GM12878 (cell line): ENCODE measurements around the gene ITPR2. TPM values are rescaled to one million over a fixed set of nuclear protein-coding genes. Genes with fewer than 3 reads are reported as not detected.
"Not testable (repeated sequence)": the region's sequence is repeated elsewhere in the genome, so short reads cannot be mapped to it uniquely, and the experiment has no call there.

Experiments used
- ATAC-seq: fragments of 200-7000 bp; cut with Tn5 transposase; 3 replicates; pipeline ENCODE4 v1.9.1; 2020; ENCODE audit warnings: mild to moderate bottlenecking, moderate library complexity
- BruUV-seq: library from RNA; stranded (reverse); fragments of 400-500 nt; replicated peaks from 2 replicates; lab custom pipeline; 2021; lab: Mats Ljungman, UMichigan
- CTCF ChIA-PET: fragments of 300-600 bp; sonication (Branson Sonifier 250); formaldehyde crosslinking; extraction: SDS; loops from one replicate; lab custom pipeline; 2021; ENCODE audit warnings: inconsistent platforms; lab: Yijun Ruan, JAX
- POLR2A ChIA-PET: fragments of 350-600 bp; formaldehyde crosslinking; extraction: SDS; loops from one replicate; lab custom pipeline; 2021; ENCODE audit warnings: inconsistent platforms; lab: Charles Lee
- RAD21 ChIA-PET: fragments of 300-600 bp; sonication (Branson Sonifier 250); formaldehyde crosslinking; loops from one replicate; lab custom pipeline; 2023; ENCODE audit warnings: antibody characterized with exemption; ENCODE audit not compliant: unreplicated experiment; lab: Charles Lee
- SMC1A ChIA-PET: fragments of 300-600 bp; sonication (Branson Sonifier 250); formaldehyde crosslinking; loops from one replicate; lab custom pipeline; 2023; ENCODE audit not compliant: unreplicated experiment, uncharacterized antibody; lab: Charles Lee
- DNase-seq: peaks from one replicate; pipeline ENCODE4 v3.0.0-alpha.2; 2011; ENCODE audit warnings: low read depth, low spot score
- FAIRE-seq: peaks from 3 replicates; lab custom pipeline; 2011; peaks lifted over from hg19 to GRCh38; lab: Jason Lieb, UNC
- H2AFZ ChIP-seq: 2 replicates; pipeline ENCODE4 v1.6.0; 2011; ENCODE audit warnings: low read depth, low read length, control low read depth; ENCODE audit not compliant: control insufficient read depth
- H3K27ac ChIP-seq: 2 replicates; pipeline ENCODE4 v1.5.1; 2011; ENCODE audit warnings: control low read depth; ENCODE audit not compliant: control insufficient read depth, insufficient read depth
- H3K27me3 ChIP-seq, 2 experiments: replicated peaks in 1 of 2; 2 replicates each; pipeline versions ENCODE4 v1.6.0 to v1.6.1; 2011; ENCODE audit warnings: low read length in 1 of 2; ENCODE audit not compliant: control insufficient read depth in 2 of 2, insufficient read depth in 2 of 2
- H3K36me3 ChIP-seq, 2 experiments: 2 replicates each; pipeline ENCODE4 v1.5.1; 2011; ENCODE audit warnings: low read length in 1 of 2; ENCODE audit not compliant: control insufficient read depth in 2 of 2, insufficient read depth in 2 of 2
- H3K4me1 ChIP-seq: 2 replicates; pipeline ENCODE4 v1.6.1; 2011; ENCODE audit warnings: mild to moderate bottlenecking, low read length, moderate library complexity, mixed read lengths; ENCODE audit not compliant: control insufficient read depth, insufficient read depth
- H3K4me2 ChIP-seq: 2 replicates; pipeline ENCODE4 v1.6.0; 2011; ENCODE audit warnings: control low read depth; ENCODE audit not compliant: control insufficient read depth, insufficient read depth
- H3K4me3 ChIP-seq: fragments of 200-600 bp; sonication (generic); 2 replicates; pipeline ENCODE4 v1.5.1; 2016
- H3K79me2 ChIP-seq: 2 replicates; pipeline ENCODE4 v1.6.0; 2011; ENCODE audit warnings: low read length; ENCODE audit not compliant: control insufficient read depth, insufficient read depth
- H3K9ac ChIP-seq: 2 replicates; pipeline ENCODE4 v1.8.0; 2011; ENCODE audit warnings: low read length, control low read depth, mixed read lengths; ENCODE audit not compliant: control insufficient read depth, insufficient read depth
- H3K9me3 ChIP-seq: replicated peaks from 3 replicates; pipeline ENCODE4 v1.5.1; 2011; ENCODE audit warnings: mild to moderate bottlenecking, low read length; ENCODE audit not compliant: control insufficient read depth, insufficient read depth
- H4K20me1 ChIP-seq: 2 replicates; pipeline ENCODE4 v1.6.0; 2011; ENCODE audit not compliant: control insufficient read depth, insufficient read depth
- ATF7 ChIP-seq: fragments of 450-650 bp; IDR thresholded peaks from 2 replicates; pipeline ENCODE4 v1.6.1; 2016; ENCODE audit warnings: low read depth, mild to moderate bottlenecking
- BHLHE40 ChIP-seq, 2 experiments: fragments of 450-650 bp in 1 of 2; IDR thresholded peaks; 2 replicates each; pipeline ENCODE4 v1.6.1; 2011 to 2017; ENCODE audit warnings: low read depth in 2 of 2, borderline replicate concordance in 1 of 2, improper control_type of control experiment in 1 of 2, low read length in 1 of 2, mild to moderate bottlenecking in 1 of 2
- CREB1 ChIP-seq: IDR thresholded peaks from 2 replicates; pipeline ENCODE4 v1.6.1; 2012; ENCODE audit warnings: low read depth, mild to moderate bottlenecking, inconsistent platforms
- DPF2 ChIP-seq: fragments of 450-650 bp; IDR thresholded peaks from 2 replicates; pipeline ENCODE4 v1.6.1; 2017; ENCODE audit warnings: mild to moderate bottlenecking
- IKZF1 ChIP-seq: fragments of 450-650 bp; conservative IDR thresholded peaks from 2 replicates; pipeline ENCODE4 v1.6.1; 2017; ENCODE audit warnings: antibody characterized with exemption, mild to moderate bottlenecking
- IKZF2 ChIP-seq, 2 experiments: fragments of 450-650 bp; IDR thresholded peaks; 2 replicates each; pipeline ENCODE4 v1.6.1; 2017; ENCODE audit warnings: mild to moderate bottlenecking in 2 of 2, moderate library complexity in 2 of 2
- IRF4 ChIP-seq: IDR thresholded peaks from 2 replicates; pipeline ENCODE4 v1.6.1; 2011; ENCODE audit warnings: low read depth, low read length
- JUNB ChIP-seq: IDR thresholded peaks from 2 replicates; pipeline ENCODE4 v1.6.1; 2016; ENCODE audit warnings: antibody characterized with exemption, mild to moderate bottlenecking
- MEF2A ChIP-seq: IDR thresholded peaks from 2 replicates; pipeline ENCODE4 v1.6.1; 2011; ENCODE audit warnings: low read depth, mild to moderate bottlenecking, low read length, moderate library complexity; ENCODE audit not compliant: insufficient read depth
- MTA2 ChIP-seq: fragments of 450-650 bp; IDR thresholded peaks from 2 replicates; pipeline ENCODE4 v1.6.1; 2016; ENCODE audit warnings: low read depth, mild to moderate bottlenecking, moderate library complexity
- NFIC ChIP-seq: IDR thresholded peaks from 2 replicates; pipeline ENCODE4 v1.6.1; 2012; ENCODE audit warnings: low read depth, mild to moderate bottlenecking, inconsistent platforms, low read length, moderate library complexity
- NR2F1 ChIP-seq: fragments of 450-650 bp; conservative IDR thresholded peaks from 2 replicates; pipeline ENCODE4 v1.6.1; 2017; ENCODE audit warnings: mild to moderate bottlenecking
- PBX3 ChIP-seq: IDR thresholded peaks from 2 replicates; pipeline ENCODE4 v1.6.1; 2011; ENCODE audit warnings: mild to moderate bottlenecking, low read depth, low read length, moderate library complexity; ENCODE audit not compliant: insufficient replicate concordance
- RUNX3 ChIP-seq: IDR thresholded peaks from 2 replicates; pipeline ENCODE4 v1.6.1; 2012; ENCODE audit warnings: low read length, inconsistent platforms
- TCF12 ChIP-seq: IDR thresholded peaks from 2 replicates; pipeline ENCODE4 v1.6.1; 2011; ENCODE audit warnings: low read depth, mild to moderate bottlenecking, low read length
- ZNF217 ChIP-seq: fragments of 450-650 bp; IDR thresholded peaks from 2 replicates; pipeline ENCODE4 v1.6.1; 2017; ENCODE audit warnings: antibody characterized with exemption, mild to moderate bottlenecking
- WGBS: methylation state at CpG from one replicate; pipeline ENCODE4 v1.1.6; 2016; ENCODE audit warnings: low lambda C conversion rate; ENCODE audit not compliant: insufficient replicate concordance, insufficient coverage; ENCODE audit errors: missing lambda C conversion rate; 5-methylcytosine and 5-hydroxymethylcytosine counted together
- in situ Hi-C: fragments of 300-500 bp; cut with MboI; formaldehyde crosslinking; loops from 9 replicates; pipeline ENCODE4 v1.14.3; 2018; ENCODE audit warnings: mixed read lengths
- intact Hi-C: fragments of 100-400 bp; cut with micrococcal nuclease; formaldehyde crosslinking; loops from one replicate; pipeline ENCODE4 v1.14.2; 2022; ENCODE audit not compliant: unreplicated experiment
- polyA plus RNA-seq, 11 experiments: library from polyadenylated mRNA; depleted of rRNA in 4 of 11; unstranded in 6 of 11; stranded (reverse) in 5 of 11; fragments of >200 nt; fragmentation: Nextera tagmentation in 4 of 11; fragmentation: Illumina TruSeq in 1 of 11; extraction: Ambion mirVana in 4 of 11; extraction: Trizol in 1 of 11; gene quantifications; 1 replicate in 1 of 11; 2 replicates in 10 of 11; pipeline versions ENCODE4 v1.2.1 to v1.2.3, GENCODE V29; 2011 to 2016; ENCODE audit warnings: inconsistent platforms in 2 of 11, missing spikeins in 2 of 11, low read depth in 1 of 11
- total RNA-seq, 4 experiments: library from RNA; depleted of rRNA in 3 of 4; stranded (reverse); fragments of >200 nt in 3 of 4; fragmentation: Illumina TruSeq in 1 of 4; extraction: Trizol in 1 of 4; gene quantifications; 2 replicates each; pipeline versions ENCODE4 v1.2.1 to v1.2.3, GENCODE V29; 2013 to 2021
- TF ChIP-seq, protein P1 (sequence below): fragments of 450-650 bp; IDR thresholded peaks from 2 replicates; pipeline ENCODE4 v1.6.1; 2017; ENCODE audit warnings: low read depth, mild to moderate bottlenecking, moderate library complexity
- TF ChIP-seq, protein P2 (sequence below): fragments of 450-650 bp; IDR thresholded peaks from 2 replicates; pipeline ENCODE4 v1.6.1; 2017; ENCODE audit warnings: mild to moderate bottlenecking, low read depth, inconsistent platforms; ENCODE audit not compliant: poor library complexity, severe bottlenecking
- TF ChIP-seq, protein P3 (sequence below): fragments of 450-650 bp; IDR thresholded peaks from 2 replicates; pipeline ENCODE4 v1.6.1; 2016; ENCODE audit warnings: mild to moderate bottlenecking

ITPR2 gene
- total and polyA plus RNA-seq, 10 of the 15 experiments (the other 5 are each of a cell fraction or from before 2014, with no cell fraction given) = 7.5 to 76.2 (median 47.1) TPM

DNA sequence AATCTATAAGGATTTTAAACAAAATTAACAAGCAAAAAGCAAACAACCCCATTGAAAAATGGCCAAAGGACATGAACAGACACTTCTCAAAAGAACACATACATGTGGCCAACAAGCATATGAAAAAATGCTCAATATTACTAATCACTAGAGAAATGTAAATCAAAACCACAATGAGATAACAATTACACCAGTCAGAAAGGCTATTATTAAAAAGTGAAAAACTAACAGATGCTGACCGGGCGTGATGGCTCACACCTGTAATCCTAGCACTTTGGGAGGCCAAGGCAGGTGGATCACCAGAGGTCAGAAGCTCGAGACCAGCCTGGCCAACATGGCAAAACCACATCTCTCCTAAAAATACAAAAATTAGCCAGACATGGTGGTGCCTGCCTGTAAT, 315.7 kb downstream of the ITPR2 start:
- BruUV-seq, SMC1A ChIA-PET, H2AFZ ChIP-seq, H3K27me3 ChIP-seq, H3K9me3 ChIP-seq, H3K4me3 ChIP-seq, CTCF ChIA-PET, H3K36me3 ChIP-seq, DNase-seq, H3K79me2 ChIP-seq, H4K20me1 ChIP-seq, H3K27ac ChIP-seq, H3K4me2 ChIP-seq, in situ Hi-C loops, H3K9ac ChIP-seq, RAD21 ChIA-PET, POLR2A ChIA-PET, H3K4me1 ChIP-seq: not testable (repeated sequence)
- intact Hi-C loops = loop anchor here (2.0 to 5.0 kb wide), 2 partner anchors 45 to 415 kb away; no protein-coding TSS in a partner anchor
- WGBS = 2% methylated on average over 3 of the region's 3 CpGs
- FAIRE-seq (peak; percentile 78), ATAC-seq (peak; percentile 82)
- TF ChIP-seq DPF2 = peak; percentile 28; the same call in 1 of the 2 replicates
- peak in 1 of 2 experiments; percentile 32; a peak in 1 of 4 replicates for TF ChIP-seq IKZF2 (IDR thresholded peaks at IDR 0.05)
- TF ChIP-seq ATF7 = peak; percentile 68
- TF ChIP-seq, protein P1, sequence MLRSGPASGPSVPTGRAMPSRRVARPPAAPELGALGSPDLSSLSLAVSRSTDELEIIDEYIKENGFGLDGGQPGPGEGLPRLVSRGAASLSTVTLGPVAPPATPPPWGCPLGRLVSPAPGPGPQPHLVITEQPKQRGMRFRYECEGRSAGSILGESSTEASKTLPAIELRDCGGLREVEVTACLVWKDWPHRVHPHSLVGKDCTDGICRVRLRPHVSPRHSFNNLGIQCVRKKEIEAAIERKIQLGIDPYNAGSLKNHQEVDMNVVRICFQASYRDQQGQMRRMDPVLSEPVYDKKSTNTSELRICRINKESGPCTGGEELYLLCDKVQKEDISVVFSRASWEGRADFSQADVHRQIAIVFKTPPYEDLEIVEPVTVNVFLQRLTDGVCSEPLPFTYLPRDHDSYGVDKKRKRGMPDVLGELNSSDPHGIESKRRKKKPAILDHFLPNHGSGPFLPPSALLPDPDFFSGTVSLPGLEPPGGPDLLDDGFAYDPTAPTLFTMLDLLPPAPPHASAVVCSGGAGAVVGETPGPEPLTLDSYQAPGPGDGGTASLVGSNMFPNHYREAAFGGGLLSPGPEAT = 0 out of 2 replicates have a peak, but pooled peaks have one; percentile 19
- peak; percentile 91 for TF ChIP-seq JUNB
- peak; percentile 87 for TF ChIP-seq RUNX3
- TF ChIP-seq BHLHE40 (IDR thresholded peaks at IDR 0.05; ENCODE audit: borderline replicate concordance in 1 of 2, low read depth in 2 of 2, low read length in 1 of 2) = peak in 1 of 2 experiments; percentile 50; a peak in 2 of 4 replicates
- 0 out of 2 replicates have a peak, but pooled peaks have one; percentile 13 for TF ChIP-seq IKZF1
- peak; percentile 55; the same call in 1 of the 2 replicates for TF ChIP-seq MEF2A
- TF ChIP-seq, protein P2, sequence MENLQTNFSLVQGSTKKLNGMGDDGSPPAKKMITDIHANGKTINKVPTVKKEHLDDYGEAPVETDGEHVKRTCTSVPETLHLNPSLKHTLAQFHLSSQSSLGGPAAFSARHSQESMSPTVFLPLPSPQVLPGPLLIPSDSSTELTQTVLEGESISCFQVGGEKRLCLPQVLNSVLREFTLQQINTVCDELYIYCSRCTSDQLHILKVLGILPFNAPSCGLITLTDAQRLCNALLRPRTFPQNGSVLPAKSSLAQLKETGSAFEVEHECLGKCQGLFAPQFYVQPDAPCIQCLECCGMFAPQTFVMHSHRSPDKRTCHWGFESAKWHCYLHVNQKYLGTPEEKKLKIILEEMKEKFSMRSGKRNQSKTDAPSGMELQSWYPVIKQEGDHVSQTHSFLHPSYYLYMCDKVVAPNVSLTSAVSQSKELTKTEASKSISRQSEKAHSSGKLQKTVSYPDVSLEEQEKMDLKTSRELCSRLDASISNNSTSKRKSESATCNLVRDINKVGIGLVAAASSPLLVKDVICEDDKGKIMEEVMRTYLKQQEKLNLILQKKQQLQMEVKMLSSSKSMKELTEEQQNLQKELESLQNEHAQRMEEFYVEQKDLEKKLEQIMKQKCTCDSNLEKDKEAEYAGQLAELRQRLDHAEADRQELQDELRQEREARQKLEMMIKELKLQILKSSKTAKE = peak; percentile 31
- TF ChIP-seq NFIC = peak; percentile 73; the same call in 1 of the 2 replicates
- TF ChIP-seq IRF4 = peak; percentile 43; the same call in 1 of the 2 replicates
- TF ChIP-seq, protein P3, sequence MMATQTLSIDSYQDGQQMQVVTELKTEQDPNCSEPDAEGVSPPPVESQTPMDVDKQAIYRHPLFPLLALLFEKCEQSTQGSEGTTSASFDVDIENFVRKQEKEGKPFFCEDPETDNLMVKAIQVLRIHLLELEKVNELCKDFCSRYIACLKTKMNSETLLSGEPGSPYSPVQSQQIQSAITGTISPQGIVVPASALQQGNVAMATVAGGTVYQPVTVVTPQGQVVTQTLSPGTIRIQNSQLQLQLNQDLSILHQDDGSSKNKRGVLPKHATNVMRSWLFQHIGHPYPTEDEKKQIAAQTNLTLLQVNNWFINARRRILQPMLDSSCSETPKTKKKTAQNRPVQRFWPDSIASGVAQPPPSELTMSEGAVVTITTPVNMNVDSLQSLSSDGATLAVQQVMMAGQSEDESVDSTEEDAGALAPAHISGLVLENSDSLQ = peak; percentile 59
- TF ChIP-seq MTA2 = peak; percentile 68
- TF ChIP-seq ZNF217 = 0 out of 2 replicates have a peak, but pooled peaks have one; percentile 80
- TF ChIP-seq PBX3 = peak; percentile 14
- peak; percentile 47 for TF ChIP-seq NR2F1
- 0 out of 2 replicates have a peak, but pooled peaks have one; percentile 15 for TF ChIP-seq CREB1
- TF ChIP-seq TCF12 = peak; percentile 81; the same call in 1 of the 2 replicates
